ACC112 (cell line): Measurements from ENCODE around the gene PRR3.

Source experiments
- H2AFZ ChIP-seq: fragments of 200-600 bp; sonication (generic); one replicate; pipeline ENCODE4 v1.6.0; 2017; ENCODE audit warnings: antibody characterized with exemption, low read length; ENCODE audit not compliant: unreplicated experiment
- H3K27ac ChIP-seq: fragments of 200-600 bp; sonication (generic); 2 replicates; pipeline ENCODE4 v1.5.1; 2014; ENCODE audit warnings: low read depth, mild to moderate bottlenecking, antibody characterized with exemption, low read length, moderate library complexity
- H3K27me3 ChIP-seq: fragments of 200-600 bp; sonication (generic); 2 replicates; pipeline ENCODE4 v1.6.1; 2014; ENCODE audit warnings: mild to moderate bottlenecking, antibody characterized with exemption, low read length, moderate library complexity, mixed read lengths; ENCODE audit not compliant: insufficient read depth
- H3K36me3 ChIP-seq: fragments of 200-600 bp; sonication (generic); 2 replicates; pipeline ENCODE4 v1.6.1; 2016; ENCODE audit warnings: mild to moderate bottlenecking, antibody characterized with exemption, low read length, moderate library complexity, mixed read lengths; ENCODE audit not compliant: insufficient read depth
- H3K4me1 ChIP-seq: fragments of 200-600 bp; sonication (generic); one replicate; pipeline ENCODE4 v1.6.1; 2016; ENCODE audit warnings: low read length, mixed read lengths; ENCODE audit not compliant: insufficient read depth, unreplicated experiment, control insufficient read depth
- H3K4me3 ChIP-seq: fragments of 200-600 bp; sonication (generic); 2 replicates; pipeline ENCODE4 v1.5.1; 2014; ENCODE audit warnings: mild to moderate bottlenecking, low read depth, low read length
- H3K79me2 ChIP-seq: fragments of 200-600 bp; sonication (generic); one replicate; pipeline ENCODE4 v1.6.0; 2016; ENCODE audit warnings: low read length; ENCODE audit not compliant: control insufficient read depth, unreplicated experiment, insufficient read depth

The PRR3 gene

GRCh38 chr6:30556066-30556905, 809 bp upstream of the PRR3 start, which contains the start of gene GNL1:
Gene GNL1 (minus strand): TSS chr6:30556489. CDS start chr6:30556203, 286 bp downstream.
- H2AFZ ChIP-seq: peak within 1 kb of the TSS; percentile 76
- H3K4me1 ChIP-seq: peaks cover 18% of the 10 kb centered on the region
- peak within 1 kb of the TSS; percentile 91 for H3K27ac ChIP-seq
- H3K36me3 ChIP-seq: peaks cover 9% of the 10 kb centered on the region
- H3K4me3 ChIP-seq: peak within 1 kb of the TSS; percentile 96
- H3K79me2 ChIP-seq: peaks cover 40% of the 10 kb centered on the region
- H3K27me3 ChIP-seq: no peaks in the 10 kb centered on the region

GRCh38 chr6:30557683-30557981, 537 bp downstream of the PRR3 start:
- Histone ChIP-seq H2AFZ (no peak overlapping the region), H3K36me3 (peaks cover 19% of the 10 kb centered on the region)

GRCh38 chr6:30560930-30561329, 3.8 kb downstream of the PRR3 start:
- H3K36me3 ChIP-seq: peaks cover 15% of the 10 kb centered on the region
- peaks cover 23% of the 10 kb centered on the region for H3K79me2 ChIP-seq
- H3K4me3 ChIP-seq: no peak overlapping the region
- no peak overlapping the region for H2AFZ ChIP-seq
- no peak overlapping the region for H3K27ac ChIP-seq
- no peaks in the 10 kb centered on the region for H3K27me3 ChIP-seq
- H3K4me1 ChIP-seq: peaks cover 9% of the 10 kb centered on the region

More at GRCh38 chr6:30557683-30557981, 537 bp downstream of the PRR3 start:
- Histone ChIP-seq H3K79me2 (peaks cover 41% of the 10 kb centered on the region), H3K4me3 (peak overlapping the region; percentile 96), H3K27me3 (no peaks in the 10 kb centered on the region), H3K4me1 (peaks cover 18% of the 10 kb centered on the region), H3K27ac (peak overlapping the region; percentile 91)

- Histone ChIP-seq H3K27ac (no peak overlapping the region), H3K27me3 (no peaks in the 10 kb centered on the region), H3K79me2 (peaks cover 17% of the 10 kb centered on the region), H3K4me3 (no peak overlapping the region), H2AFZ (no peak overlapping the region), H3K36me3 (peaks cover 15% of the 10 kb centered on the region), H3K4me1 (peaks cover 9% of the 10 kb centered on the region)
These were observed 5.7 kb downstream of the PRR3 start for GRCh38 chr6:30562470-30563425.

- peaks cover 5% of the 10 kb centered on the region for H3K79me2 ChIP-seq
- H3K27ac ChIP-seq: no peak overlapping the region
- H3K4me3 ChIP-seq: no peak overlapping the region
- no peak overlapping the region for H2AFZ ChIP-seq
- peaks cover 11% of the 10 kb centered on the region for H3K36me3 ChIP-seq
- no peaks in the 10 kb centered on the region for H3K4me1 ChIP-seq
- no peaks in the 10 kb centered on the region for H3K27me3 ChIP-seq
These were observed 7.0 kb downstream of the PRR3 start for GRCh38 chr6:30564114-30564513.

- H3K27ac ChIP-seq: no peak overlapping the region
These were observed 8.7 kb downstream of the PRR3 start for GRCh38 chr6:30565772-30566171.

GRCh38 chr6:30568245-30568644, 11.2 kb downstream of the PRR3 start:
- Histone ChIP-seq H3K79me2 (peaks cover 18% of the 10 kb centered on the region), H3K27ac (no peak overlapping the region), H3K4me1 (peaks cover 18% of the 10 kb centered on the region), H3K4me3 (no peak overlapping the region), H3K36me3 (no peaks in the 10 kb centered on the region), H3K27me3 (no peaks in the 10 kb centered on the region), H2AFZ (no peak overlapping the region)

More at GRCh38 chr6:30565772-30566171, 8.7 kb downstream of the PRR3 start:
- H3K36me3 ChIP-seq: peaks cover 11% of the 10 kb centered on the region
- H3K27me3 ChIP-seq: no peaks in the 10 kb centered on the region
- H3K4me1 ChIP-seq: peaks cover 6% of the 10 kb centered on the region
- H2AFZ ChIP-seq: no peak overlapping the region
- peaks cover 5% of the 10 kb centered on the region for H3K79me2 ChIP-seq
- H3K4me3 ChIP-seq: no peak overlapping the region

DNA sequence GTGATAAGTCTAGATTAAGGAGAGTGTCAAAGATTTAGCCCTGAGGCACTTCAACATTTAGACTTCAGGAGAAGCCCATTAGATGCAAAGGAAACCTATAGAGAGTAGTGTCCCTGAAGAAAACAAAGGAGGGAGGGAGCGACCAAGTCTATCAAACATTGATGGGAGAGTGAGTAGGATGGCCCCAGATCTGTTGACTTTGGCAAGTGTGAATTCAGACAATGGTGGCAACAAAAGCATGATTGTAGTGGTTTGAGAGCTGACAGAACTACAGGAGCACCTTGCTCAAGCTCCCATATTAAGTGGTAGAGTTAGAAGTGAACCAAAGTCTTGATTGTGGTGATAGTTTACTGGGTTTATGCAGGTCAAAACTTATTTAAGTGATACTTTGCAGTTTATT, 13.2 kb downstream of the PRR3 start:
- peaks cover 31% of the 10 kb centered on the region for H3K4me1 ChIP-seq
- peaks cover 37% of the 10 kb centered on the region for H3K79me2 ChIP-seq
- H3K4me3 ChIP-seq: peak overlapping the region; percentile 84
- H2AFZ ChIP-seq: peak overlapping the region; percentile 94
- H3K36me3 ChIP-seq: no peaks in the 10 kb centered on the region; the same call in 1 of the 2 replicates
- H3K27me3 ChIP-seq: no peaks in the 10 kb centered on the region
- H3K27ac ChIP-seq: no peak overlapping the region

DNA sequence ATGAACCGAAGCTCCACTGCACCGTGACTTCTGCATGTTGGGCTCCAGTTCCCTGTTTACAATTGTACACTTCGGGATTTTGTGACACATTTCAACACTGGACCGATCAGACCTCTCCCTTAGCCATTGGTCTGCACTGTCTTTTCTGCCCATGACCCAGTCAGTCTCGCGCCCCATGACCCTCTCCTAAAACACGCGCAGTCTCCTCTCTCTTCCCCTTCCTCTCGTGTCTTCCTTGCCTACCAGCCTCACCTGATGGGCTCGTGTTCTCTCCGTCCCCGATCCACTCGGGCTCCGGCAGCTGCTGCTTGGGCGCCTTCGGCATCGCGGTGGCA, 13.6 kb downstream of the PRR3 start:
- Histone ChIP-seq H2AFZ (peak overlapping the region; percentile 94), H3K27me3 (no peaks in the 10 kb centered on the region), H3K36me3 (no peaks in the 10 kb centered on the region; the same call in 1 of the 2 replicates), H3K4me1 (peaks cover 31% of the 10 kb centered on the region), H3K4me3 (peak overlapping the region; percentile 84), H3K79me2 (peaks cover 41% of the 10 kb centered on the region), H3K27ac (peak overlapping the region; percentile 48)

GRCh38 chr6:30571075-30571761, 14.1 kb downstream of the PRR3 start, which contains the start of gene ABCF1:
Gene ABCF1 (plus strand): TSS chr6:30571442. CDS start chr6:30571488, 46 bp downstream.
- Histone ChIP-seq H3K36me3 (no peaks in the 10 kb centered on the region; the same call in 1 of the 2 replicates), H3K27me3 (no peaks in the 10 kb centered on the region), H3K79me2 (peaks cover 45% of the 10 kb centered on the region), H2AFZ (peak within 1 kb of the TSS; percentile 94), H3K27ac (peak within 1 kb of the TSS; percentile 89), H3K4me1 (peaks cover 31% of the 10 kb centered on the region), H3K4me3 (peak within 1 kb of the TSS; percentile 84)
